ENCODE results near the gene TOR3A.

GRCh38 chr1:179103999-179104398 lies 22.1 kb downstream of the TOR3A start:
- TF ChIP-seq CTCF (IDR thresholded peaks at IDR 0.05) (no peak), POLR2A (IDR thresholded peaks at IDR 0.05) (no peak)
